ENCODE results near the gene KCND2.
A peak's percentile ranks its signal among the peaks of the same experiment; 100 is the strongest.
"Not testable (repeated sequence)": the region's sequence is repeated elsewhere in the genome, so short reads cannot be mapped to it uniquely, and the experiment has no call there.

The KCND2 gene

DNA sequence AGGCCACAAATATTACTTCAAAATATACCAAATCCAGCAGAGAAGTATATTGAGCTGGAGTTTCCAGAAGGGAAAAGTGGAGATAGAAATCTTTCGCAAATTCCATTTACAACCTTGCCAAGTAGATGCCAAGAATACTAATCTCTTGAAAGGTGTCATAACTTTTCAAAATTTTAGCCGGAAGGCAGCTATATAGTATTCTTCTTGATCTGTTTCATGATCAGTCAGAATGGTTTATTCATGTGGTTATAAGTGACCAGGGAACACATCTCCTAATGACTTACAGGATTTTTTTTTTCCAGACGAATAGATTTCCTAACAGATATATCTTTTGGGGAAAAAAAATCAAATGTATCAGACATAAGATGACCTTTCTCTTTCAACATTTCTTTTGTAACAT, 314.3 kb downstream of the KCND2 start:
- DNase-seq (ENCODE audit: low spot score), result no peak

DNA sequence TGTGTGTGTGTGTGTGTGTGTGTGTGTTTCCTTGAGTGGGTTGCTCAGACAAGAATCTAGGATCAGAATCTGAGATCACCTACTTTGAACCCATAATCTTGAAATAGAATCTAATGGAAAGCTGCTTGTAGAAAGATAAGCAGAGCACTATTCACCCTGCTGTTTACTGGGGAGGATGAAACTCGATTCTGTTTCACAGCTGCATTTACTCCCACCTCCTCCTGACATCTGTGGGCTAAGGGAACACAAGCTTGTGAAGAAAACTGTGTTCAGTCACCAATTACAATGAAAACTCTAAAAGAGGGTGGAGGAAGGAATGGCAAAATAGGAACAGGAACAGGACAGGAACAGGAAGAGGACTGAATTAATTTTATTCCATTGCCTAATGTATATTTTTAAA, 315.4 kb downstream of the KCND2 start:
- no peak for DNase-seq (ENCODE audit: low spot score)

DNA sequence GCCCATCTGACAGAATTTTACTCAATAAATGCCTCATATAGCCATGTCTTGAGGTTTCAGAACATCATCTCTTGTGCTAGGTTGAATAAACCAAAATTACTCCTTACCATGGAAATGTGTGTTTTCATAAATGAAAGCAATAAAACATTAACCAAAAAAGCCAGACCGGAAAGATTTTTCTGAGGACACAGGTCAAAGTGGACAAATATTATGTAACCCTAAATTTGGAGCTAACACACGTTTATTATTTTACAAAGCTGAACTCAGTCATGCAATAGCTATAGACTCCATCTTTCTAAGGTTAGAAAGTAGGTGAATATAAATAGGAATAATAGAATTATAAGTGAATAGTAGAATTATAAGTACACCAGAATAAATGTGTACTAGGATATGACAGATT, 315.9 kb downstream of the KCND2 start:
- no peak for DNase-seq (ENCODE audit: low spot score)

- no peak for DNase-seq (ENCODE audit: low spot score)
Measured at GRCh38 chr7:120600607-120601006, 327.6 kb downstream of the KCND2 start.

GRCh38 chr7:120603366-120603765, 330.4 kb downstream of the KCND2 start:
- DNase-seq (ENCODE audit: low spot score), result no peak

GRCh38 chr7:120609136-120609753, 336.3 kb downstream of the KCND2 start:
- DNase-seq (ENCODE audit: low spot score), result no peak

DNA sequence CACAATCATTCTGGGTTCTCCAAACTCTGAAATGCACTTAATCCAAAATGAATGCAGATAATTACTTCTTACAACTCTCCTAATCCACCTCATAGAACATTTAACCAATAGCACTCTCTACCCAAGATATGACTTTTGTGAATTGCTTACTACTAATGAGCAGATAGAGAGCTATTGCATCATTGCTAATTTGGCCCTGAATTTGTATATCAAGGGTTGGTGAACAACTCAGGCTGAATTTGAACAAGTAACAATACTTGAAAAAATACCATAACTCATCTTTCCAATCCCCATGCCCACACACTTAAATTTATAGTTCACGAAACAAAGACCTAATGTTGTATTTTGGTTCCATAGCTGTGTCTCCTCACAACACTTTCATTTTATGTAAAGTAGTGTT, 339.0 kb downstream of the KCND2 start:
- DNase-seq (ENCODE audit: low spot score), result no peak

DNA sequence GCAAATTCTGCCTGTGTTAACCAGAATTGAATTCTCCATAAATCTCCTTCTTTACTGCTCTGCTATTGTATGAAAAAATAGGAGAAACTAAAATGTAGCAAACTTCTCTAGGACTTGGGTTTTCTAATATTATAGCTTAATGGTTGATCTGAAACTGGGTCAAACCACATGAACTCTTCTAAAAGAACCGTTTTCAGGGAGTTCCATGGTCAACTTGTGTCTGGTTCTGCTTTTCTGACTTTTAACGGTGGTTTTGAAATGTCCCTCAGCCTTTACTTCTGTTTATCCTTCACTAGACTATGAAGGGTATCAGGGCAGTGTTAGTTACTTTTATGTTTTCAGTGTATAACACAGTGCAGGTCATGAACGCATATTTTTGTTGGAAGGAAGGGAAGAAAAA, 342.7 kb downstream of the KCND2 start:
- DNase-seq (ENCODE audit: low spot score), result no peak

GRCh38 chr7:120617275-120617674, 344.3 kb downstream of the KCND2 start:
- no peak for DNase-seq (ENCODE audit: low spot score)

DNA sequence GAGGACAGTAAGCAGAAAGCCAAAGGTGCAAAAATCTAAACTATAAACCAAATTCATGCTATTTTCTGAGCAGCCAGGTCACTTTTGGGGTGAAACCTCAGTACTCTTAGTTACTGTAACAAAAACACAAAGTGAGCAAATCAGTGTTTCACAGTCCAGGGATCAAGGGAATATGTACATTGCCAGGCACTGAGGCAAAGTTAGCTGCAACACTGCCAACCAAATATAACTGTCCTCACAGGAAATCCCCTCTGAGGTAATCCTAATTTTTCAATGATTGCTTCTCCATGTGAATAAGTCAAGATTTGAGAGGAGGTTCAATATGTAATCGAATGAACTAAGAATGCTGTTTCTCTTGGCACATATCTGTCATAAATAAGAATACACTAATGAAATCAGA, 355.3 kb downstream of the KCND2 start:
- DNase-seq (ENCODE audit: low spot score), result no peak

- no peak for DNase-seq (ENCODE audit: low spot score)
Measured at GRCh38 chr7:120639884-120640283, 366.9 kb downstream of the KCND2 start.

DNA sequence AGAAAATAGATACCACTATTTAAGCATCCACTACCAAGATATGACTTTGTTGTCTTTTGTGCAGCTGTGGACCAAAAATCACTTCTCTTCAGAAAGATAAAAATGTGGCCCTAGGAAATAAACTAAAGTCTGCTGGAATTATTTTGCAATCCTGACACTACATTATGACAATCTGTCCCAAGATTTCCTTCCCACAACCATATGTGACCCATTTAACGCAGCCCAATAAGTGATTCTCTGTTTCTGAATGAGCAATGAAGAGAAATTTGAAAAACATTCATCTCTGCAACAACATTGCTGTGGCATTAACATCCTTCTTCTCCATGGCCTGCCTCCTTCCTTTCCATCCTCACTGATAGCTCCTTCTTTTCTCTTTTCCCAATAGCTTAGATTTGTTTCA, 373.0 kb downstream of the KCND2 start:
- no peak for DNase-seq (ENCODE audit: low spot score)

- DNase-seq (ENCODE audit: low spot score), result no peak
Measured at GRCh38 chr7:120654241-120654640, 381.3 kb downstream of the KCND2 start.

DNA sequence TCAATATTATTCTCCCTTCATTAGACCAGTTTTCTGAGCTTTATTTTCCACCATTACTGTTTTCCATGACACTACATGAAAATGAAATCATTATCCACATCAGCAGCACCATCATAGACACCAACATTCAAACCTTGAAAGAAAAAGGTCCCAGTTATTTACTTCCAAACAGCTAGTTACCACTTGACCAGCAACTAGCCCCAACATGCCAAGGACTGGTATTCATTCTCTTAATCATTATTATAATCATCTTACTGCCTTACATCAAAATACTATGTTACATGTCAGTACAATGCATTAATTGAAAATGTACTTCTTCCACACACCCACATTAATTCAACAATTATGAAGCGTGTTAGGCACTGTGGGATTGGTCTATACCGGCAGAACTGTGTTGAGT, 385.5 kb downstream of the KCND2 start:
- no peak for DNase-seq (ENCODE audit: low spot score)

DNA sequence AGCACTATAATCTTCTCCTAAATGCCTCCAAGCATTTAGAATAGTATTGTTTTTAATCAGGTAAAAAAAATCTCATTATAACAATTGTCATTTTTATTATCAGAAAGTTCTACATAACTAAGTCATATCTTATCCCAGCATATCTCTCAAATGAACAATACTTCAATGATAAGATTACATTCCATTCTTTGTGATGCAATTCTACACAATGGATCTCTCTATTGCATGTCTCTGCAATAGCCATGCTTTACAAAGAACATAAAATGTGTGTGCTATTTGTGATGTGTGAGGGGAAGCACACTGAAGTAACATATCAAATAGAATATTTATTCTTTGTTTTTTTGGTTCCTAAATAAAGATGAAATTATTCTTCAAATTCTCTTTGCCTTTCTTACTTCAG, 389.3 kb downstream of the KCND2 start:
- DNase-seq (ENCODE audit: low spot score), result no peak

DNA sequence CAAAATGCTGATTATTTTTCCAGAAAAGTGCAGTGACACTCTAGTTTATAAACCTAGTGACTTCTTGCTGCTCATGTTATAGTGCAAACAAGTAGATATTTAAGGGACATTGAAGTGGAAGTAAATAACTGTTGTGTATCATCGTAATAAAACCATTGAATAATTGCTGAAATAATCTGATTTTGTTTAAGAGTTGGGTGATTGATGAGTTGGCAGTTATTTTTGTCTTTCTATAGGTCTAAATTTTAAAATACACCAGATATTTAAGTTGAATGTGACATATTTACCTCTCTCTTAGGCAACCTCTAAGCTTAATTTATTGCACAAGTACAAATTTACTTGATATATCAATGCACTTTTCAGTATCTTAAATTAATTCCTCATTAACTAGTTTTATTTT, 392.1 kb downstream of the KCND2 start:
- no peak for DNase-seq (ENCODE audit: low spot score)

GRCh38 chr7:120675076-120675475, 402.1 kb downstream of the KCND2 start:
- no peak for DNase-seq (ENCODE audit: low spot score)

DNA sequence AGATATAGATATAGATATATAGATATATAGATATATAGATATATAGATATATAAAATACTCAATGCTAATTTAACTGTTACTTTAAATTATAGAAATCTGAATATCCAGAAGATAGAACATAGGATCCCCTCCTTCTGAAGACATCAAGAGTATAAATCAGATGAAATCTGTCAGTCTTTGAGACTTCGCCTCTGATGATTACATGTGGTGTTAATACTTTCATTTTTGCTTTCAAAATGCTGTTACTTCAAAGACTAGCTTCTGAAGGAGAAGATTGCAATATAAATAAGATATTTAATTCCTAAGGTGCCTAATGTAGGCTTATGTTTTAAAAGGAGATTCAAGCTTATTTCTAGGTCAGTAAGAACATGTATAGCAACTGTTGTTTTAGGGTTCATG, 404.6 kb downstream of the KCND2 start:
- no peak for DNase-seq (ENCODE audit: low spot score)

DNA sequence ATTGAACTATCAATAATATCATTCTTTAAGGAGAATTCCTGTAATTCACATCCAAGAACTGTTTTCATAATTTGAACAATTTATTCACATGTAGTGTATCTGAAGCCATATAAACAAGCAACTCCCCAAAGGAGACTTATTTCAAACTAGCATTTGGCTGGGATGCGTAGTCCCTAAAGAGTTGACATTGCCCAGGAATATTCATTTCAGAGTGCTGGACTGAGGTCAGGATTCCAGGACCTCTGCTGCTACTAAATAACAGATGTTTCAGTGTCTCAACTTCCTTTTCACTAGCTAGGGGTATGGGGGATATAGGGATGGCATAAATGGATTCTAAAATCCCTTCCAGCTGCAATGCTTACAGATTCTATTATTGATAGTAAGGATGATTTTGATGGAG, 408.0 kb downstream of the KCND2 start:
- DNase-seq (ENCODE audit: low spot score), result no peak

DNA sequence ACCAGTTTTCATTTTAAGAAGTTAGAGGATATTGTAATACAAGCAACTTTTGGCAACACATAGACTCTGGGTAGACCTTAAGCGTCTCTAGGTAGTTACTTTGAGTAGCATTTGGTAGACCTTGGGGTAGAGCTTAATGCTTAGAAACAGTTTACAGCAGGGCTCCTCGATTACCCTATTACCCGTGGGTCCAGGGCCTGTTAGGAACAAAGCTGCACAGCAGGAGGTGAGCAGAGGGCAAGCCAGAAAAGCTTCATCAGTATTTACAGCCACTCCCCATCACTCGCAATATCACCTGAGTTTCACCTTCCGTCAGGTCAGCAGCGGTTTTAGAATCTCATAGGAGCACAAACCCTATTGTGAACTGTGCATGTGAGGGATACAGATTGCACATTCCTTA, 411.5 kb downstream of the KCND2 start:
- no peak for DNase-seq (ENCODE audit: low spot score)

DNA sequence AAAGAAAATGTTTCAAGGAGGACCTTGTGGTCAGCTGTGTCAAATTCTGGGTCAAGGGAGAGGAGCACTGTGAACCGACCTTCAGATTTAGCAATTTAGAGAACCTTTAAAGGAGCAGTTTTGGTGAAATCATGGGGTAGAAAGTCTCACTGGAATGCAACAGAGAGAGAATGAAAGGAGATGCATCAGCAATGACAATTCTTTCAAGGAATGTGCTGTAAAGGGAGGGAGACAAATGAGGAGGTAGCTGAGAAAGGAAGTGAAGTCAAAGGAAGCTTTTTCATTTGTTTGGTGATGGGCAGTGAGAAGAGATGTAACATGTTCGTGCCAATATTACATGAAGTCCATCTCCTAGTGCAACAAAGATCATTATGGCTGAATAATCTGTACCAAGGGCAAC, 418.9 kb downstream of the KCND2 start:
- peak; percentile 23 for DNase-seq (ENCODE audit: low spot score)

DNA sequence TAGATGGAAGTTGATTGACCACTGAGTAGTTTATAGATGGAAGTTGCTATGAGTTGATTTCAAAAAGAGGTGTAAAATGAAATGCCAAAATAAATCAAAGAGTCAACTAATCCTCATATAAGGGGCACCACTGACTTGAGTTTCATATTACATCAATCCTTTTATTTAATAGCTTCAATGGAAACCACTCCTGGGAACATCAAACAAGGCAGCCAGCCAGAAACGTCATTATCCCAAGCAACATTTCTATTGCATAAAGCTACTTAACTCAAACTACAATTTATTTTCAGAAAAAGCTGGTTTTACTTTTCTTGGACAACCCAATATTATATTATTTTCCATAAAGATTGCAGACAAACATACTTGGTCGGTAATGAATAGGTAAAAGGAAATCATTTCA, 422.9 kb downstream of the KCND2 start:
- DNase-seq (ENCODE audit: low spot score), result no peak

DNA sequence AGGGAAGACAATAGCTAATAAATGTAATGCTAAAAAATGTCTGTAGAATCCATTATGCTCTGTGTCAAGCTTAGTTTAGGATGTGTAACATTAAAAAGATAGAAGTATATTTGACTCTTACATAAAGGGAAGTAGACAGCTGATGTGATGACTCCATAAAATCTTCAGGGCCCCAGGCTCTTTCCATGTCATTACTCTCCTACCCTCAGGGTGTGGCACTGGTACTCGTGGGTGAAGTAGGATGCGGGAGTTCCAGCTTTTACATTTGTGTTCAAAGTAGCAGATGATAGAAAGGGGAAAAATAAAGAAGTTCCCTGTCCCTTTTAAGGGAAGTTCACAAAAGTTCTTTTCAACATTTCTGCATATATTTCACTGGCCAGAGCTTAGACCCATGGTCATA, 427.8 kb downstream of the KCND2 start:
- no peak for DNase-seq (ENCODE audit: low spot score)

- DNase-seq (ENCODE audit: low spot score), result not testable (repeated sequence)
Measured at GRCh38 chr7:120702408-120702807, 429.4 kb downstream of the KCND2 start.

Data from GM03348 (cell line).